NCI-H446 treated with DMSO at 0.1 percent for 48 hours (cell line): ENCODE data around the gene RCSD1.

Experiments
- DNase-seq: peaks from one replicate; lab custom pipeline; 2025; lab: John Stamatoyannopoulos, UW

RCSD1 gene

DNA sequence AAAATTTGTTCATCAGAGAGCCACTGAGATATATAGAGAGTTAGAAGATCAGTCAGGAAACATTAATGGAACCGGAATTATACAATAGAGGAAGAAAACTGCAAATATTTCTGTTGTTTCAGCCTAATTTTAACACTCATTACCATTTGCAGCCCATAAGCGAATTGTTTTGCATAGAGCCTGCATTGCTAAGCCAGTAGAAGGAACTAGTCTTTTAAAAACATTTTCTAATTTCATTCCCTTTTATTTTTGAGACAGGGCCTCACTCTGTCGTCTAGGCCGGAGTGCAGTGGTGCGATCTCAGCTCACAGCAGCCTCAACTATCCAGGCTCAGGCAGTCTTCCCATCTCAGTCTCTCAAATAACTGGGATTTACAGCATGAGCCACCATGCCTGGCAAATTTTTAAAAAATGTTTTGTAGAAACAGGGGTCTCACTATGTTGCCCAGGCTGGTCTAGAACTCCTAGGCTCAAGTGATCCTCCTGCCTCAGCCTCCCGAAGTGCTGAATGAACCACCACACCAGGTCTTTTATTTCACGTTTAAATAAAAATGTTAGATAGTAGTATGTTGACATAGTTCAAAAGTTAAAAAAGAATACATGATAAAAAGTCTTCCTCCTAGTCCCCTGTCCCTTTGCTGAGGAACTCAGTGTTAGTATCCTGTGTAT, 117.1 kb downstream of the RCSD1 start:
- DNase-seq: no peak

DNA sequence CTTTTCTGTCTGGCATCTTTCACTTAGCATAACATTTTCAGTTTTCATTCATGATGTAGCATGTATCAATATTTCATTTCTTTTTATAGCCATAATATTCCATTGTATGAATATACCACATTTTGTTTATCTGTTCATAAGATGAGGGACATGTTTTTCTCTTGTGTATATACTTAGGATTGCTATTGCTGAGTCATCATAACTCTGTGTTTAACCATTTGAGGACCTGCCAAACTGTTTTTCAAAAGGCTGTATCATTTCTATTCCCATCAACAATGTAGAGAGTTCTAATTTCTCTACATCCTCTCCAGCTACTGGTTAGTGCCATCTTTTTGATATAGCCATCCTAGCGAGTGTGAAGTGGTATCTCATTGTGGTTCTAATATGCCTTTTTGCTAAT, 118.0 kb downstream of the RCSD1 start:
- no peak for DNase-seq

DNA sequence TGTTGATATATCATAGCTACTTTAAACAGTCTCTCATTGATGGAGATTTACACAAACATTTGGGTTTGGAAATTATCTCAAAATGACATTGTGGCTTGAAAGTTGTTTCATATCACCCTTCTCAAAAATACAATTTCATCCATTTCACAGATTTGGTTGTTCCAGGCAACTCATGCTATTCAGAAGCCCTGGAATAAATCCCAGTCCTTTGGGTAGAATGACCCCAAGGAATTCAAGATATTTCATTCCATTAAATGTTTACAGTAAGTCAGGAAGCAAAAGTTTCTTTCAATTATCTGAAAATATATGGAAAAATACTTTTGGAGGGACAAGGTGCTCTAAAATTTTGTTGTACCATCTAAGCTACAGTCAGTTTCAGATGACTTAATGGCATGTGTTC, 118.9 kb downstream of the RCSD1 start:
- no peak for DNase-seq

DNA sequence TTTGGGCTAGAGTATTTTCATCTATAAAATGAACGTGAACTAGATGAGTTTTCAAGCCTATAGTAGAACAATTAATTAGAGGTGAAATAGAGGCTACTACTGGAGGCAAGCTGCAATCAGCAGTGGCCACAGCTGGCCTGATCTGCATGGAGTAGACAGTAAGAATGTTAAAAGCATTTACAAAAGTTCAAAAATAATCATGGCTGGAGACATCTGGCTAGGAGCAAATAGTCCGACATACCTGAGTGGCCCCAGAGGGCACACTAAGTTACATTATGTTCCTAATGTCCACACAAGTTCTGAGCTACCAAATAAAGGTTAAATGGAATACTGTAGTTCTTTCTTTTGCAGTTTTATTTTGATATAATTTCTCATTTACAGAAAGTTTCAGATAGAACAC, 119.7 kb downstream of the RCSD1 start:
- DNase-seq: no peak

DNA sequence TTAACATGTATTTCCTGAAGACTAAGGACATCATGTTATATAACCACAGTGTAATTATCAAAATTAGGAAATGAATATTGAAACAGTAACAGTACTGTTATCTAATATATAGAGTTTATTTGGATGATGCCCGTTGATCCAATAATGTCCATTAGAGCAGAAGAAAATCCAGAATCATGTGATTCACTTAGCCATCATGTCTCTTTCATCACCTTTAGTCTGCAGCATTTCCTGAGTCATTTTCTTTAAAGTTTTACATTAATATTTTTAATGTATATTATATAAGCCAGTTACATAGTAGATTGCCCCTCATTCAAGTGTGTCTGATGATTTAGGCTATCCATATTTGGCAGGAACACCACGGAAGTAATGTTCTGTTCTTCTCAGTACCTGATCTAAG, 120.6 kb downstream of the RCSD1 start:
- DNase-seq: no peak

DNA sequence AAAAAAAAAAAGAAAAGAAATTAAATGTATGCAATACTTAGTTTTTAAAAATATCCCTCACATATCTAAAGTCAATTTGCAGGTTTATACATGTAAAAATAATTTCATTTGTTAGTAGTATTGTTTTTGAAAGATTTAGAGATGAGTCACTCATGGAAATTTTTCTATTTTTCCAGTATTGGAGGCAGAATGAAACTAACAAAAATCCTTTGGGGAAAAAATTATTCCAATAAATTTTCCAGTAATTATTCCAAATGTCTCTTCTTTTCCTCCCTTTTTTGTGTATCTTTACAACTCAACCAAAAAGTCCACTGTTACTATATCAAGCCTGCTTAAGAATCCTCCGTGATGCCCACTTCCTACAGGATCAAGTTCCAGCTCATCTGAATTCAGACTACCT, 121.6 kb downstream of the RCSD1 start:
- no peak for DNase-seq

DNA sequence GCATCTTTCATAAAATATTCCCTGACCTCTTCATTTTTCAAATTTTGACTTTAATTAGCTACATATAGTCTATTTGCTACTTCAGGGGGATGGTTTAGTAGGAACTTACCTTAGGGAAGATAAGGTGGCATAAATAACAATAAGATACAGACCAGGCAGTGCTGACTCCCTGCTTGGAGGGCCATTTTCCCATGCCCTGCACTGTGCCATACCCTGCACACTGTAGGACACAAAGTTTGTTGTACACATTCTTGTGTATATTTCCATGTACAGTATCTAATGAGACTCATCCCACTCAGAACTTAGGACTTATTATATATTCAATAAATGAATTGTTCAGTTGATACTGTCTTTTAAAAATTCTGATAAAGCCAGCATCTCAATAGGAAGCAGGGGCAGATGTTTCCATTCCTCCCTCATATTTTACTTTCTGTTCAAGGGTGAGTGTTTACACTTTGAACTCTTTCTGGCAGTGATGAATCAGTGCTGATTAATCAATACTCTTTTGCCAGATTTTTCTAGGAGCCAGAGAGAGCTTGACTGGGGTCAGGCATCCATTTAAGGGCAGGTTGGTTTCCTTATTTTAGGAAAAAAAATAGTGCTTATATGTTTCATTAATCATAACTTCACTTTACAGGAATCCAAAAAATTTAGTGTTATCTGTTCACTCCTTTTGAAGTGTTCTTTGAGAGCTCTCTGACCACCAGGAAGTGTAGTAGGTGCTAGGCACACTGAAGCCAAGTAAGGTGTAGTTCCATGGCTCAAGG, 122.4 kb downstream of the RCSD1 start:
- DNase-seq: no peak

DNA sequence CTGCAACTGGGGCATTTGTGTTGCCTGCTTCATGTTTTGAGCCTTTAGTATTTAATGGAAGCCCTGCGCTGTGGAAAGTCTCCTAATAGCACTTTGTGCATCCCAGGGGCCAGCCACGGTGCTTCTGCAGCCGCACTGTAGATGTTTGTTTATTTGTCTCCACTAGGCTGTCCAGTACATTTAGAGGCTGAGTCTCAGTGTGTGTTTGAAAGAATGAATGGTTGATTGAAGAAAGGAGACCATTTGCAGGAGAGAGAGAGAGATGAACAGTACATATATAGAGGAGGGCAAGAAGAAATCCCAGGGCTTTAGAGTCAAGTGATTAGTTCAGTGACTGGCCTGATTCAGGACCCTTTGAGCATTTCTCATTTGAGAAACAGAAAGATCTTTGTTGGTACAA, 125.6 kb downstream of the RCSD1 start:
- no peak for DNase-seq
